Measurements from ENCODE around the gene ACSF3. TPM values are rescaled to one million over a fixed set of nuclear protein-coding genes. Genes with fewer than 3 reads are reported as not detected.

ACSF3 gene
- total RNA-seq = 10 to 100 TPM; 39.7 to 41.7 TPM

DNA sequence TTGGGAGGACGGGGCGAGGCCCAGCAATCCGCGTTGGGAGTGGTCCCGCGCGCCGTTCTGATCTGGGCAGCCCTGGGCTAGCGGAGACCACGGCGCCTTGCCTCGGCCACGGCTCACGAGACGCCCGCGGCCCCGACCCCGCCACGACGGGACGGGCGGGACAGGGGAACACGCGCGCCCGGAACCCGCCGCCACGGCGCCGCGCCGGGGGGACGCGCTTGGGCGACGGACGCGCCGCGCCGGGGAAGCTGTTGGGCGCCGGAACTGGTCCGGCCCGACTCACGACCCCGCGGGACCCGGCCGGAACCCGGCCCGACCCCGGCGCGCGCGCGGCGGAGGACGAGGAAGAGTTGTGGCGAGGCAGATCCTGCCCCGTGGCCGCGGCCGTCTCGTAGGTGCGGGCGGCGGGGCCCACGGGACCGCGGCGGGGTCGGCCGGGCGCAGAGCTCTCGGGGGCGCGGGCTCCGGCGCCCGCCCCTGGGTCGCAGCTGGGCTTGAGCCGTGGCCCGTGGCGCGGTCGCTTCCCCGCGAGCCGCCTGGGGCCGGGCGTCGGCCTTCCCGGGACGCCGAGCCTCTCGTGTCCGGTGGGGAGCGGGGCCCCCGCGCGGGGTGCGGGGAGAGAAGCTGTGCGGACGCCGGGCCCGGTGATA lies at the start of gene ACSF3:
Gene ACSF3 (plus strand): TSS at position 251 of the 650 bp plus-strand sequence. CDS start 6,830 bp downstream, outside the sequence.
- Mint-ChIP-seq H3K4me1 (peaks cover 45% of the 10 kb centered on the region), H3K36me3 (ENCODE audit: low read depth) (peaks cover 24% of the 10 kb centered on the region), H3K4me3 (peak within 1 kb of the TSS; percentile 98), H3K27me3 (no peaks in the 10 kb centered on the region), H3K27ac (peak within 1 kb of the TSS; percentile 95), H3K9me3 (ENCODE audit: low read depth) (no peaks in the 10 kb centered on the region)
- intact Hi-C loops (cut with DNase I, micrococcal nuclease) = loop anchor here in 1 of 2 experiments (1.0 to 10.0 kb wide), 3 partner anchors 67 to 411 kb away; partner anchors contain the start of gene SPG7
- ChIA-PET CTCF (interaction anchor here (1.0 kb wide), 1 partner anchor 61 kb away, joined by 3 read pairs; no protein-coding TSS in a partner anchor), POLR2A (interaction anchor here (1.1 to 1.2 kb wide), 2 partner anchors 137 to 283 kb away, joined by 3 to 5 read pairs; no protein-coding TSS in a partner anchor)
- ATAC-seq (peak; percentile 35), DNase-seq (peak; percentile 78)

- no peak overlapping the region for H3K27ac Mint-ChIP-seq
- peaks cover 2% of the 10 kb centered on the region for H3K9me3 Mint-ChIP-seq (ENCODE audit: low read depth)
- ChIA-PET CTCF (no interaction called here), POLR2A (no interaction called here)
- no peaks in the 10 kb centered on the region for H3K36me3 Mint-ChIP-seq (ENCODE audit: low read depth)
- DNase-seq (no peak), ATAC-seq (no peak)
- intact Hi-C loops (cut with DNase I, micrococcal nuclease) = no loop called here
- H3K4me3 Mint-ChIP-seq = no peak overlapping the region
- H3K27me3 Mint-ChIP-seq = no peaks in the 10 kb centered on the region
- H3K4me1 Mint-ChIP-seq = no peaks in the 10 kb centered on the region
Observed at GRCh38 chr16:89044418-89045180, 49.1 kb upstream of the ACSF3 start.

DNA sequence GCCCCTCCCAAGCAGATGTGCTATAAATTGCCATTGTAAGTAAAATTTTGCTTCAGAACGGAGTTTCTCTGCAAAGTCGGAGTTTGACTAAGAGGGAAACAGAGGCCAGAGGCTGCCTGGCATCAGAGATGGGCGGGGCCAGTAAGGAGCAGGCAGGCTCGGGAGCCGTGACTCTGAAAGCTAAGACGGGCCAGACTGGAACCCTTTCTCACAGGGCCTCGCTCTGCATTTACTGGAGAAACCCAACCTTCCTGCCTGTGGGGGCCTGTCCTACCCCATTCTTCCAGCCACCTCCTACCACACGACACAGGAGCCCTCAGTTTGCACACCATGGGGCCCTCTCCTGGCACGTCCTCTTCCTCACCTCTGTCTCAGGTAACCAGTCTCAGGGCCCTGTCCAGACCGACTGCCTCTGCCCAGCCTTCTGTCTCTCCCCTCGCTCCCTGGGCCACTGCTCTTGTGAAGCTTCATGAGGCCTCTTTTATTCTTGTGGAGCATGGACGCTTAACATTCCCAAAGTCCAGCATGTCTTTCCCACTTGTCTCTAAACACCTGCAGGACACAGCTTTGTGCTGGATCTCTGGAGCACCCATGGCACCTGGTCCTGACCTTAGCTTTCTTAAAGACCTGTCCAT lies 48.4 kb upstream of the ACSF3 start:
- POLR2A ChIA-PET = no interaction called here
- Mint-ChIP-seq H3K27ac (no peak overlapping the region), H3K4me1 (no peaks in the 10 kb centered on the region), H3K36me3 (ENCODE audit: low read depth) (no peaks in the 10 kb centered on the region), H3K9me3 (ENCODE audit: low read depth) (peaks cover 2% of the 10 kb centered on the region), H3K27me3 (no peaks in the 10 kb centered on the region), H3K4me3 (no peak overlapping the region)
- intact Hi-C loops (cut with DNase I, micrococcal nuclease) = no loop called here
- CTCF ChIA-PET = no interaction called here
- DNase-seq (no peak), ATAC-seq (no peak)

DNA sequence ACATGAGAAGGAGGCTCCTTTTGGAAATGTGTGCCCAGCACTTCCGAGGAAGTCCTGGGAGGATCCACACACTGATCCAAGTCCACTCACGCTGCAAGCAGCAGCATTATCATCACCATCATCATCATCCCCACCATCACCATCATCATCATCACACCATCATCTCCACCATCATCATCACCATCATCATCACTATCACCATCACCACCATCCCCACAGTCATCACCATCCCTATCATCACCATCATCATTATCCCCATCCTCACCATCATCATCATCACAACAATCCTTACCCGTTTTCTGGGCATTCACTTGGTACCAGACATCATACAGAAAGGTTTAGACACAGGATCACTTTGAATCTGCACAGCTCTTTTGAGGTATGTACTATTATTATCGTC lies 47.8 kb upstream of the ACSF3 start:
- POLR2A ChIA-PET = no interaction called here
- CTCF ChIA-PET = no interaction called here

GRCh38 chr16:89046491-89046890 lies 47.2 kb upstream of the ACSF3 start:
- Mint-ChIP-seq H3K4me3 (no peak overlapping the region), H3K27ac (no peak overlapping the region), H3K9me3 (ENCODE audit: low read depth) (peaks cover 2% of the 10 kb centered on the region), H3K4me1 (no peaks in the 10 kb centered on the region), H3K36me3 (ENCODE audit: low read depth) (no peaks in the 10 kb centered on the region), H3K27me3 (no peaks in the 10 kb centered on the region)
- POLR2A ChIA-PET = interaction anchor here (0.6 kb wide), 1 partner anchor 791 kb away, joined by 6 read pairs; no protein-coding TSS in a partner anchor
- ATAC-seq (no peak), DNase-seq (no peak)
- CTCF ChIA-PET = no interaction called here
- intact Hi-C loops (cut with DNase I, micrococcal nuclease) = no loop called here

More for the DNA sequence above, 47.8 kb upstream of the ACSF3 start:
- H3K27ac Mint-ChIP-seq = no peak overlapping the region
- peaks cover 2% of the 10 kb centered on the region for H3K9me3 Mint-ChIP-seq (ENCODE audit: low read depth)
- H3K27me3 Mint-ChIP-seq = no peaks in the 10 kb centered on the region
- DNase-seq = no peak
- H3K36me3 Mint-ChIP-seq (ENCODE audit: low read depth) = no peaks in the 10 kb centered on the region
- H3K4me3 Mint-ChIP-seq = no peak overlapping the region
- intact Hi-C loops (cut with DNase I, micrococcal nuclease) = no loop called here
- no peak for ATAC-seq
- H3K4me1 Mint-ChIP-seq = no peaks in the 10 kb centered on the region

GRCh38 chr16:89047331-89048089 lies 46.1 kb upstream of the ACSF3 start:
- ATAC-seq (no peak), DNase-seq (no peak)
- Mint-ChIP-seq H3K27ac (no peak overlapping the region), H3K27me3 (no peaks in the 10 kb centered on the region), H3K4me3 (no peak overlapping the region), H3K36me3 (ENCODE audit: low read depth) (no peaks in the 10 kb centered on the region), H3K9me3 (ENCODE audit: low read depth) (peaks cover 2% of the 10 kb centered on the region), H3K4me1 (no peaks in the 10 kb centered on the region)
- CTCF ChIA-PET = interaction anchor here (0.6 to 0.8 kb wide), 2 partner anchors 38 to 434 kb away, joined by 3 to 6 read pairs; no protein-coding TSS in a partner anchor
- intact Hi-C loops (cut with DNase I, micrococcal nuclease) = no loop called here
- POLR2A ChIA-PET = no interaction called here

DNA sequence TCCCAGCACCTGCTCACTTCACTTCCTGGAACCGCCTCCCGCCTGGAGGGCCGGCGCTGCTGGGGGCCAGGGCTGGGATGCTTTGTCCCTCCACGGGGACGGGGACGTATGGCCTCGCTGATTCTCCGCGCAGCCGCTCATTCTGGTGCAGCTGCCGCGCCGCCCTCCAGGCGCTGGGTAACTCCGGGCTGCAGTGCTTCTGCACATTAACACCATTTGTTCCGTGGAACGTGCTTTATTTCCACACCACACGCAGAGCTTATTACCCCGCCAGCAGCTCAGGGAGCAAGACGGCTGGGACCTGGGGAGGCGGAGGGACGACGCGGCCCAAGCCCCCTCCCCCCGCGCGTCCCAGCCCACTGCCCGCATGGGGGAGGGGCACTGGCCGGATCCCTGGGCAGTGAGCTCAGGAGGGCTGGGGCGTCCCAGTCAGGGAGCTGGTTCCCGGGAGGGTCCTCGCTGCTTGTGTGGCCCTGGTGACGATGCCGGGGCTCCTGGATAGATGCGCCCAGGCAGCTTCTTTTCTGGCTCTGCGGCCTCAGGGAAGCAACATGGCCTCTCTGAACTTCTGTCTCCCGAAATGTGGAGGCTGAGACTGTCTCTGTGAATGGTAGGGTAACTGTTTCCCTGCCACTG lies 45.4 kb upstream of the ACSF3 start:
- H3K27ac Mint-ChIP-seq = no peak overlapping the region
- intact Hi-C loops (cut with DNase I, micrococcal nuclease) = no loop called here
- ChIA-PET CTCF (no interaction called here), POLR2A (no interaction called here)
- no peaks in the 10 kb centered on the region for H3K27me3 Mint-ChIP-seq
- peaks cover 2% of the 10 kb centered on the region for H3K9me3 Mint-ChIP-seq (ENCODE audit: low read depth)
- H3K36me3 Mint-ChIP-seq (ENCODE audit: low read depth) = no peaks in the 10 kb centered on the region
- no peaks in the 10 kb centered on the region for H3K4me1 Mint-ChIP-seq
- no peak overlapping the region for H3K4me3 Mint-ChIP-seq
- no peak for DNase-seq
- no peak for ATAC-seq

- intact Hi-C loops (cut with DNase I, micrococcal nuclease) = no loop called here
- H3K27ac Mint-ChIP-seq = no peak overlapping the region
- CTCF ChIA-PET = no interaction called here
- DNase-seq (no peak), ATAC-seq (no peak)
- POLR2A ChIA-PET = no interaction called here
- no peaks in the 10 kb centered on the region for H3K27me3 Mint-ChIP-seq
- H3K4me3 Mint-ChIP-seq = no peak overlapping the region
- no peaks in the 10 kb centered on the region for H3K36me3 Mint-ChIP-seq (ENCODE audit: low read depth)
- peaks cover 2% of the 10 kb centered on the region for H3K9me3 Mint-ChIP-seq (ENCODE audit: low read depth)
- no peaks in the 10 kb centered on the region for H3K4me1 Mint-ChIP-seq
Observed at GRCh38 chr16:89048871-89049422, 44.7 kb upstream of the ACSF3 start.

DNA sequence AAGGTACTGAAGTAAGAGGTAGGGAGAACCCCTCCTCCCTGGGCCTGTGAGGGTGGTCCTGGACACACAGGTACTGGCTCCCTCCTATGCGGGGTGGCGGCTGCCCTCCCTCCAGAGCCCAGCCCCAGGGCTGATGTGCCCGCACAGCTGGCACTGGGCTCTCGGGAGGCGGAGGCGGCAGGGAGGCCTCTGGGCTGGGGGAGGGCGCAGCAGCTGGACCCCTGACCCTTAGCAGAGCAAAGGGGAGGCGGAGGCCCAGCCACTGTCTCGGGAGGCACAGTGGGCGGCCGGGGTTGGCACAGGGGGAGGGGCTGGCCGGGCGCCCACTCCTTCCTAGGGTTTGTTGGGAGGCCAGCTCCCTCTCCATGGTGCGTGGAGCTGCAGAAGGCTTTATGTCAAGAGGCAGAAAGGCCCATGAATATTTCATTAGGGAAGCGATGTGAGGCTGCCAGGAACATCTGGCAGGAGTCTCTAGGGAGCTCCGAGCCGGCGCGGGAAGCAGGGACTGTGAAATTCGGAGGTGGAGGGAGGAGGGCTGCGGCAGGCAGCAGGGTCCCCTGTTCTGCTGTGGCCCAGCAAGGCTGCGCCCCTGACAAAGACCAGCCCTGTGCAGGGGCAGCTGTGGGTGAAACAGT lies 44.1 kb upstream of the ACSF3 start:
- no peak overlapping the region for H3K27ac Mint-ChIP-seq
- intact Hi-C loops (cut with DNase I, micrococcal nuclease) = no loop called here
- ChIA-PET POLR2A (no interaction called here), CTCF (interaction anchor here (0.5 kb wide), 1 partner anchor 271 kb away, joined by 4 read pairs; no protein-coding TSS in a partner anchor)
- no peaks in the 10 kb centered on the region for H3K4me1 Mint-ChIP-seq
- H3K4me3 Mint-ChIP-seq = no peak overlapping the region
- no peaks in the 10 kb centered on the region for H3K36me3 Mint-ChIP-seq (ENCODE audit: low read depth)
- peaks cover 2% of the 10 kb centered on the region for H3K9me3 Mint-ChIP-seq (ENCODE audit: low read depth)
- H3K27me3 Mint-ChIP-seq = no peaks in the 10 kb centered on the region
- ATAC-seq (no peak), DNase-seq (no peak)

GRCh38 chr16:89050119-89050867 lies 43.4 kb upstream of the ACSF3 start:
- no peak for DNase-seq
- H3K27ac Mint-ChIP-seq = no peak overlapping the region
- intact Hi-C loops (cut with DNase I, micrococcal nuclease) = no loop called here
- H3K4me3 Mint-ChIP-seq = no peak overlapping the region
- no peaks in the 10 kb centered on the region for H3K27me3 Mint-ChIP-seq
- ATAC-seq = no peak
- peaks cover 2% of the 10 kb centered on the region for H3K9me3 Mint-ChIP-seq (ENCODE audit: low read depth)
- H3K4me1 Mint-ChIP-seq = no peaks in the 10 kb centered on the region
- POLR2A ChIA-PET = no interaction called here
- no peaks in the 10 kb centered on the region for H3K36me3 Mint-ChIP-seq (ENCODE audit: low read depth)
- CTCF ChIA-PET = interaction anchor here (0.5 kb wide), 1 partner anchor 271 kb away, joined by 4 read pairs; no protein-coding TSS in a partner anchor

Data from activated CD4-positive, alpha-beta T cell treated with anti-CD3 and anti-CD28 coated beads for 36 hours (primary cell).